Astrocyte of the spinal cord (primary cell): ENCODE measurements around the gene MARCKS.

Source experiments
- DNase-seq: peaks from one replicate; pipeline ENCODE4 v3.0.0; 2011; ENCODE audit warnings: low read depth, low spot score
- H3K4me3 ChIP-seq: 2 replicates; pipeline ENCODE4 v1.5.1; 2011; ENCODE audit warnings: low read depth, mild to moderate bottlenecking, low read length, moderate library complexity
- CTCF ChIP-seq: IDR thresholded peaks from 2 replicates; pipeline ENCODE4 v1.5.1; 2012; ENCODE audit warnings: low read depth, mild to moderate bottlenecking, low read length, inconsistent platforms
- in situ Hi-C: cut with HindIII; loops from 2 replicates; pipeline ENCODE4 v1.10.0; 2017; ENCODE audit warnings: low sequenced_read_pairs

Gene MARCKS

GRCh38 chr6:113856375-113856624, 845 bp upstream of the MARCKS start:
- in situ Hi-C loops = no loop called here
- DNase-seq = no peak
- H3K4me3 ChIP-seq = peak overlapping the region; percentile 98
- TF ChIP-seq CTCF = no peak

- in situ Hi-C loops = no loop called here
- no peak for TF ChIP-seq CTCF
- peak overlapping the region; percentile 98 for H3K4me3 ChIP-seq
- peak; percentile 65 for DNase-seq
These were observed 673 bp downstream of the MARCKS start for GRCh38 chr6:113857556-113858479.

DNA sequence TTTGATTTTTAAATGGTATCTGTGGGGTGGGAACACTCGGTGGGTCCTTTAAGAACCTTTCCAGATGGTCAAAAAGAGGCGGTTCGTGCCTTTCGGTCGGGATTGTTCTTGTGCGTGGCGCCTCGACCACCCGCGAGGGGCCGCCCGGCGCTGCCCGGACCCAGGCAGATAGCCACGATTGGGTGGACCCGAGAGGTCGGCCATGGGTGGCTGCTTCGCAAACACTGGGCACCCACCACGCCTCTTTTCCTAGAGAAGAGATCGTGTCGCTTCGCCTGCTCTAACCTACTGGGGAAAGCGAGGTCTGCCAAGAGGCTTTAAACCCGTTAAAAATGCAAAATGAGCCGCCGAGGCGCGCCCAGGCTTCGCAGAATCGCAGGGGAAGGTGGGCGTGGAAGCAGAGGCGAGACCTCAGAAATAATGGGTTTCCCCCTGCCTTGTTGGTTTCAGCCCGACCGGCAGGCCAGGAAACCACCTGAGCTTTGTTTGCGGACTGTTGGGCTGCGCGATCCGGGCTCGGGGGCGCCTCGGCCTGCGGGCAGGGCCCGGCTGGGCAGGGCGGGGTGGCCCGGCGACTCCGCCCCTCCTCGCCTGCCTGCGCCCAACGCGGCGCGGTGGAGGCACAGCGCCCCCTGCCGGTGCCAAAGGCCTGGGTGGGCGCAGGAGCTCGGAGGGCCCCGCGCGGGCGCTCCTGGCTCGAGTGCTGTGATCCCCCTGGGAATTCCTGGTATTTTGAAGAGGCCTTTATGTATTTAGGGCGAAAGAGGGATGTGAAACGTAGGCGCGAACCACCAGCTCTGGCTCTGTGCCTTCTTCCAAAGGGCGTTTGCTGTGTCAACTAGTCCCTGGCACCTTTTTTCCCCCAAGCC, 1.6 kb downstream of the MARCKS start:
- peak overlapping the region; percentile 98 for H3K4me3 ChIP-seq
- in situ Hi-C loops = no loop called here

DNA sequence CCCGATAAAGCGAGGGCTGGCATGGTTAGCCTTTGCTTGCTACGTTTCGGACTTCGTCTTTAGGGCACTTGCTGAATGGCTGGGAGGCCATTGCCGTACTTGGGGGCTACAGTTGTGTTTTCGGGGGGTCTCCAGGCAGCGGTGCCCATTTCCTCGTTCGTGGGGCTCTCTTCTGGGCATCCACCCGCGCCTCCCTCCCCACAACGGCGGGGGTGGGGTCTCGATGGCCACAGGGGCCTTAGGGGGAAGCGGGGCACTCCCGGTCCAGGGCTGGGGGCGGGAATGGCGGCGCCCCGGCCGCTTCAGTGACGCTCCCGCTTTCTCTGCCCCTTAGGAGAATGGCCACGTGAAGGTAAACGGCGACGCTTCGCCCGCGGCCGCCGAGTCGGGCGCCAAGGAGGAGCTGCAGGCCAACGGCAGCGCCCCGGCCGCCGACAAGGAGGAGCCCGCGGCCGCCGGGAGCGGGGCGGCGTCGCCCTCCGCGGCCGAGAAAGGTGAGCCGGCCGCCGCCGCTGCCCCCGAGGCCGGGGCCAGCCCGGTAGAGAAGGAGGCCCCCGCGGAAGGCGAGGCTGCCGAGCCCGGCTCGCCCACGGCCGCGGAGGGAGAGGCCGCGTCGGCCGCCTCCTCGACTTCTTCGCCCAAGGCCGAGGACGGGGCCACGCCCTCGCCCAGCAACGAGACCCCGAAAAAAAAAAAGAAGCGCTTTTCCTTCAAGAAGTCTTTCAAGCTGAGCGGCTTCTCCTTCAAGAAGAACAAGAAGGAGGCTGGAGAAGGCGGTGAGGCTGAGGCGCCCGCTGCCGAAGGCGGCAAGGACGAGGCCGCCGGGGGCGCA, 2.4 kb downstream of the MARCKS start:
- DNase-seq = peak; percentile 55
- no peak for TF ChIP-seq CTCF
- in situ Hi-C loops = no loop called here
- peak overlapping the region; percentile 98 for H3K4me3 ChIP-seq

More for the DNA sequence above, 1.6 kb downstream of the MARCKS start:
- DNase-seq = peak; percentile 90
- peak; percentile 74 for TF ChIP-seq CTCF

- in situ Hi-C loops = no loop called here
These were observed 3.2 kb downstream of the MARCKS start for GRCh38 chr6:113860181-113860955.

More at GRCh38 chr6:113860181-113860955, 3.2 kb downstream of the MARCKS start:
- DNase-seq = no peak
- no peak for TF ChIP-seq CTCF
- peak overlapping the region; percentile 98 for H3K4me3 ChIP-seq
